SK-N-SH (cell line): ENCODE measurements around the gene SSR4. TPM values are rescaled to one million over a fixed set of nuclear protein-coding genes. Genes with fewer than 3 reads are reported as not detected.

ENCODE experiments used
- CTCF ChIA-PET: fragments of 300-600, 350-600 bp; formaldehyde crosslinking; extraction: SDS; loops from one replicate; lab custom pipeline; 2021; lab: Yijun Ruan, JAX
- POLR2A ChIA-PET: fragments of 350-600 bp; sonication (Branson Sonifier 250); formaldehyde crosslinking; extraction: SDS; loops from one replicate; lab custom pipeline; 2020; ENCODE audit warnings: antibody characterized with exemption, inconsistent platforms; lab: Yijun Ruan, JAX
- DNase-seq: peaks from one replicate; pipeline ENCODE4 v3.0.0; 2012
- H2AFZ ChIP-seq: fragments of 200-600 bp; sonication (generic); 2 replicates; pipeline ENCODE4 v1.8.1; 2016; ENCODE audit warnings: antibody characterized with exemption, mild to moderate bottlenecking, low read depth
- H3F3A ChIP-seq: fragments of 200-600 bp; sonication (generic); replicated peaks from 2 replicates; pipeline ENCODE3; 2016; ENCODE audit warnings: antibody characterized with exemption, mild to moderate bottlenecking; ENCODE audit not compliant: insufficient read depth
- H3K27ac ChIP-seq, 2 experiments: fragments of 200-500 bp in 1 of 2; fragments of 200-600 bp in 1 of 2; sonication (Bioruptor generic) in 1 of 2; sonication (generic), shearing (Covaris generic) in 1 of 2; 2 replicates each; pipeline versions ENCODE4 v1.5.1 to v1.6.1; 2014 to 2016; ENCODE audit warnings: low read depth in 2 of 2, inconsistent platforms in 1 of 2, low read length in 1 of 2, mild to moderate bottlenecking in 1 of 2, mixed read lengths in 1 of 2
- H3K27me3 ChIP-seq: fragments of 200-600 bp; sonication (generic), shearing (Covaris generic); 2 replicates; pipeline ENCODE4 v1.6.1; 2016; ENCODE audit warnings: mixed run types; ENCODE audit not compliant: insufficient read depth
- H3K36me3 ChIP-seq, 2 experiments: fragments of 200-500 bp in 1 of 2; fragments of 200-600 bp in 1 of 2; sonication (Bioruptor generic) in 1 of 2; sonication (generic) in 1 of 2; replicated peaks in 1 of 2; 2 replicates each; pipeline versions ENCODE3 to v1.5.1; 2014 to 2016; ENCODE audit warnings: low read length in 1 of 2, mild to moderate bottlenecking in 1 of 2; ENCODE audit not compliant: insufficient read depth in 2 of 2, control insufficient read depth in 1 of 2
- H3K4me1 ChIP-seq, 2 experiments: fragments of 200-500 bp in 1 of 2; fragments of 200-600 bp in 1 of 2; sonication (Bioruptor generic) in 1 of 2; sonication (generic), shearing (Covaris generic) in 1 of 2; 2 replicates each; pipeline versions ENCODE4 v1.5.1 to v1.6.1; 2014 to 2016; ENCODE audit warnings: low read depth in 1 of 2, low read length in 1 of 2, mixed run types in 1 of 2; ENCODE audit not compliant: insufficient read depth in 2 of 2, control insufficient read depth in 1 of 2
- H3K4me2 ChIP-seq: fragments of 200-600 bp; sonication (generic), shearing (Covaris generic); 2 replicates; pipeline ENCODE4 v1.6.1; 2017; ENCODE audit warnings: mixed run types
- H3K4me3 ChIP-seq, 2 experiments: fragments of 200-500 bp in 1 of 2; fragments of 200-600 bp in 1 of 2; sonication (Bioruptor generic) in 1 of 2; sonication (generic), shearing (Covaris generic) in 1 of 2; 2 replicates each; pipeline versions ENCODE4 v1.5.1 to v1.8.1; 2014 to 2016; ENCODE audit warnings: low read depth in 2 of 2, inconsistent platforms in 1 of 2, low read length in 1 of 2, mild to moderate bottlenecking in 1 of 2, mixed read lengths in 1 of 2, moderate library complexity in 1 of 2
- H3K79me2 ChIP-seq: fragments of 200-600 bp; sonication (generic); 2 replicates; pipeline ENCODE4 v1.8.1; 2017; ENCODE audit warnings: mild to moderate bottlenecking; ENCODE audit not compliant: insufficient read depth
- H3K9ac ChIP-seq: fragments of 200-600 bp; sonication (generic); 2 replicates; pipeline ENCODE4 v1.6.1; 2017; ENCODE audit warnings: mixed run types
- H3K9me2 ChIP-seq: fragments of 200-600 bp; sonication (generic); 2 replicates; pipeline ENCODE4 v1.6.1; 2017; ENCODE audit warnings: mixed run types
- H3K9me3 ChIP-seq: fragments of 200-600 bp; sonication (generic); 2 replicates; pipeline ENCODE4 v1.6.1; 2017; ENCODE audit warnings: mixed run types, mild to moderate bottlenecking, moderate library complexity
- H4K20me1 ChIP-seq: fragments of 200-600 bp; sonication (generic); 2 replicates; pipeline ENCODE4 v1.6.1; 2017; ENCODE audit warnings: mild to moderate bottlenecking, mixed run types; ENCODE audit not compliant: insufficient read depth
- CHD2 ChIP-seq: fragments of 150-350 bp; IDR thresholded peaks from 2 replicates; pipeline ENCODE4 v1.6.1; 2018; ENCODE audit warnings: low read length; ENCODE audit not compliant: partially characterized antibody
- CTCF ChIP-seq: fragments of 200-600 bp; sonication (generic); IDR thresholded peaks from 2 replicates; pipeline ENCODE4 v1.6.1; 2017; ENCODE audit warnings: antibody characterized with exemption, mild to moderate bottlenecking, moderate library complexity
- EP300 ChIP-seq, 2 experiments: IDR thresholded peaks; 2 replicates each; pipeline versions ENCODE4 v1.4.0 to v1.6.1; 2012; ENCODE audit warnings: borderline replicate concordance in 1 of 2, low read depth in 1 of 2, low read length in 1 of 2
- EZH2phosphoT487 ChIP-seq: fragments of 200-600 bp; sonication (generic); IDR thresholded peaks from 2 replicates; pipeline ENCODE4 v1.6.1; 2017; ENCODE audit warnings: low read depth, mixed run types, mild to moderate bottlenecking, antibody characterized with exemption, moderate library complexity, borderline replicate concordance
- FOXJ3 ChIP-seq: sonication (generic); formaldehyde crosslinking; IDR thresholded peaks from 2 replicates; pipeline ENCODE4 v1.5.1; 2020; ENCODE audit warnings: mild to moderate bottlenecking, missing genetic modification reagents
- GABPA ChIP-seq: IDR thresholded peaks from 2 replicates; pipeline ENCODE4 v1.4.0; 2012; ENCODE audit warnings: low read depth, mild to moderate bottlenecking
- GATA2 ChIP-seq: sonication (generic); formaldehyde crosslinking; IDR thresholded peaks from 2 replicates; pipeline ENCODE4 v1.5.0; 2020; ENCODE audit warnings: mild to moderate bottlenecking, missing genetic modification reagents
- IRF3 ChIP-seq: fragments of 150-350 bp; IDR thresholded peaks from 2 replicates; pipeline ENCODE4 v1.6.1; 2016; ENCODE audit warnings: mild to moderate bottlenecking, low read depth, low read length
- JUND ChIP-seq: IDR thresholded peaks from 2 replicates; pipeline ENCODE4 v1.4.0; 2012
- MAX ChIP-seq: IDR thresholded peaks from 2 replicates; pipeline ENCODE4 v1.4.0; 2012; ENCODE audit warnings: low read depth
- MEF2A ChIP-seq: IDR thresholded peaks from 2 replicates; pipeline ENCODE4 v1.4.0; 2012; ENCODE audit warnings: low read depth, borderline replicate concordance
- MXI1 ChIP-seq: IDR thresholded peaks from 2 replicates; pipeline ENCODE4 v1.6.1; 2012; ENCODE audit warnings: mild to moderate bottlenecking, low read depth, low read length, improper control_type of control experiment
- NFIC ChIP-seq: IDR thresholded peaks from 2 replicates; pipeline ENCODE4 v1.4.0; 2012; ENCODE audit warnings: borderline replicate concordance
- NRF1 ChIP-seq: IDR thresholded peaks from 2 replicates; pipeline ENCODE4 v1.6.1; 2012; ENCODE audit warnings: low read depth, mild to moderate bottlenecking, low read length
- POLR2AphosphoS5 ChIP-seq: IDR thresholded peaks from 2 replicates; pipeline ENCODE4 v1.6.1; 2012; ENCODE audit warnings: low read depth, low read length
- RAD21 ChIP-seq: IDR thresholded peaks from 2 replicates; pipeline ENCODE4 v1.6.1; 2012; ENCODE audit warnings: mild to moderate bottlenecking, low read length
- RCOR1 ChIP-seq: fragments of 150-350 bp; IDR thresholded peaks from 2 replicates; pipeline ENCODE4 v1.6.1; 2017; ENCODE audit warnings: antibody characterized with exemption, low read length
- REST ChIP-seq: IDR thresholded peaks from 2 replicates; pipeline ENCODE4 v1.6.1; 2012; ENCODE audit warnings: mild to moderate bottlenecking, low read depth, low read length, moderate library complexity
- RXRA ChIP-seq: IDR thresholded peaks from 2 replicates; pipeline ENCODE4 v1.4.0; 2012; ENCODE audit warnings: low read depth, mild to moderate bottlenecking, borderline replicate concordance
- TAF1 ChIP-seq: IDR thresholded peaks from 2 replicates; pipeline ENCODE4 v1.6.1; 2012; ENCODE audit warnings: low read depth, mild to moderate bottlenecking, low read length, moderate library complexity, borderline replicate concordance
- TCF12 ChIP-seq: IDR thresholded peaks from 2 replicates; pipeline ENCODE4 v1.4.0; 2012
- TEAD4 ChIP-seq: IDR thresholded peaks from 2 replicates; pipeline ENCODE4 v1.4.0; 2012; ENCODE audit warnings: mild to moderate bottlenecking, borderline replicate concordance; ENCODE audit not compliant: insufficient read depth
- USF1 ChIP-seq: IDR thresholded peaks from 2 replicates; pipeline ENCODE4 v1.4.0; 2012; ENCODE audit warnings: low read depth, borderline replicate concordance
- USF2 ChIP-seq: fragments of 150-350 bp; IDR thresholded peaks from 2 replicates; pipeline ENCODE4 v1.6.1; 2017; ENCODE audit warnings: antibody characterized with exemption, low read length, low read depth, borderline replicate concordance
- WGBS: methylation state at CpG from one replicate; pipeline ENCODE4 v1.1.6; 2017; ENCODE audit warnings: low lambda C conversion rate; 5-methylcytosine and 5-hydroxymethylcytosine counted together
- polyA plus RNA-seq, 3 experiments: library from polyadenylated mRNA; depleted of rRNA; stranded (reverse); fragments of >200 nt; gene quantifications; 2 replicates each; pipeline ENCODE4 v1.2.3, GENCODE V29; 2012

The SSR4 gene
- polyA plus RNA-seq, 1 of the 3 experiments (the other 2 are of a cell fraction), result 367 TPM

GRCh38 chrX:153763989-153764755 is 30.3 kb upstream of the SSR4 start, which contains the start of gene PLXNB3:
Gene PLXNB3 (plus strand): TSS chrX:153764249. CDS start chrX:153765536, 1,287 bp downstream.
- no peaks in the 10 kb centered on the region for H3K9me2 ChIP-seq
- WGBS, result 5% methylated on average over 11 of the region's 26 CpGs
- H3K4me3 ChIP-seq, result peak within 1 kb of the TSS; percentile 40 to 49
- peaks cover 6% of the 10 kb centered on the region; the same call in 1 of the 2 replicates for H3K79me2 ChIP-seq
- POLR2A ChIA-PET, result interaction anchor here (1.2 kb wide), 1 partner anchor 38 kb away, joined by 4 read pairs; no protein-coding TSS in a partner anchor
- no peak within 1 kb of the TSS for H2AFZ ChIP-seq
- H3K27me3 ChIP-seq, result no peaks in the 10 kb centered on the region
- H3K4me2 ChIP-seq, result peak within 1 kb of the TSS; percentile 79
- no peaks in the 10 kb centered on the region for H3K9me3 ChIP-seq
- DNase-seq, result peak; percentile 87
- peaks cover 9% of the 10 kb centered on the region; the same call in 1 of the 2 replicates for H4K20me1 ChIP-seq
- H3K9ac ChIP-seq, result peak within 1 kb of the TSS; percentile 33; the same call in 1 of the 2 replicates
- CTCF ChIA-PET, result interaction anchor here (0.6 to 10.2 kb wide), 37 partner anchors 8 to 581 kb away, joined by 3 to 134 read pairs (median 4); partner anchors contain the start of genes NAA10 and RENBP
- no peaks in the 10 kb centered on the region for H3F3A ChIP-seq
- peaks cover 2 to 27% of the 10 kb centered on the region in 2 experiments; a peak in 1 of 4 replicates for H3K4me1 ChIP-seq
- peak within 1 kb of the TSS in 1 of 2 experiments; percentile 82; a peak in 3 of 4 replicates for H3K27ac ChIP-seq
- no peaks in the 10 kb centered on the region for H3K36me3 ChIP-seq
- TF ChIP-seq USF1 (no peak), TEAD4 (no peak), EZH2phosphoT487 (no peak), REST (0 out of 2 replicates have a peak, but pooled peaks have one; percentile 19), FOXJ3 (CRISPR knock-in tag) (no peak), MEF2A (no peak), EP300 (IDR thresholded peaks at IDR 0.05; ENCODE audit: borderline replicate concordance in 1 of 2, low read depth in 1 of 2, low read length in 1 of 2) (no peak), RXRA (no peak), RCOR1 (no peak), MAX (no peak), CTCF (peak; percentile 92), GATA2 (CRISPR knock-in tag) (no peak), RAD21 (peak; percentile 90), TCF12 (no peak), USF2 (no peak), CHD2 (no peak), NRF1 (no peak), NFIC (no peak), POLR2AphosphoS5 (0 out of 2 replicates have a peak, but pooled peaks have one; percentile 24), JUND (no peak), IRF3 (no peak), GABPA (no peak), MXI1 (peak; percentile 41; the same call in 1 of the 2 replicates), TAF1 (no peak)
